ENCODE results near the gene PRKG1.

DNA sequence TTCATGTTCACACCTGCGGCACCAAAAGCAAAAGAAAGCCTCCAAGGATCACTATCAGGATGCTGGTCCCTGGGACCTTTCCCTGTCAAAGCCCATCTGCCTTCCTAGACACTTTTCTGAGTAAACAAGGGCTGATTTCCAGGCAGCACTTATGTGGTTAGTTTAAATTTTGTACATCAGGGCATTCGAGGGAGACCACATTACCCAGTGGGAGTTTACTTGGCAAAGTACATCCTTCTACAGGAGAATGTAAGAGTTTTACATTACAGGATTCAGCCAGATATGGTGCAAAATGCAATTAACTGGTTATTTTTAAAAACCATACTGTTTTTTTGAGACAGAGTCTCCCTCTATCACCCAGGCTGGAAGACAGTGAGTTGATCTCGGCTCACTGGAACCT, 493.0 kb downstream of the PRKG1 start:
- TF ChIP-seq, protein P1, sequence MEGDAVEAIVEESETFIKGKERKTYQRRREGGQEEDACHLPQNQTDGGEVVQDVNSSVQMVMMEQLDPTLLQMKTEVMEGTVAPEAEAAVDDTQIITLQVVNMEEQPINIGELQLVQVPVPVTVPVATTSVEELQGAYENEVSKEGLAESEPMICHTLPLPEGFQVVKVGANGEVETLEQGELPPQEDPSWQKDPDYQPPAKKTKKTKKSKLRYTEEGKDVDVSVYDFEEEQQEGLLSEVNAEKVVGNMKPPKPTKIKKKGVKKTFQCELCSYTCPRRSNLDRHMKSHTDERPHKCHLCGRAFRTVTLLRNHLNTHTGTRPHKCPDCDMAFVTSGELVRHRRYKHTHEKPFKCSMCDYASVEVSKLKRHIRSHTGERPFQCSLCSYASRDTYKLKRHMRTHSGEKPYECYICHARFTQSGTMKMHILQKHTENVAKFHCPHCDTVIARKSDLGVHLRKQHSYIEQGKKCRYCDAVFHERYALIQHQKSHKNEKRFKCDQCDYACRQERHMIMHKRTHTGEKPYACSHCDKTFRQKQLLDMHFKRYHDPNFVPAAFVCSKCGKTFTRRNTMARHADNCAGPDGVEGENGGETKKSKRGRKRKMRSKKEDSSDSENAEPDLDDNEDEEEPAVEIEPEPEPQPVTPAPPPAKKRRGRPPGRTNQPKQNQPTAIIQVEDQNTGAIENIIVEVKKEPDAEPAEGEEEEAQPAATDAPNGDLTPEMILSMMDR (IDR thresholded peaks at IDR 0.05; ENCODE audit: insufficient read depth, low read length) = no peak
- TF ChIP-seq, protein P2, sequence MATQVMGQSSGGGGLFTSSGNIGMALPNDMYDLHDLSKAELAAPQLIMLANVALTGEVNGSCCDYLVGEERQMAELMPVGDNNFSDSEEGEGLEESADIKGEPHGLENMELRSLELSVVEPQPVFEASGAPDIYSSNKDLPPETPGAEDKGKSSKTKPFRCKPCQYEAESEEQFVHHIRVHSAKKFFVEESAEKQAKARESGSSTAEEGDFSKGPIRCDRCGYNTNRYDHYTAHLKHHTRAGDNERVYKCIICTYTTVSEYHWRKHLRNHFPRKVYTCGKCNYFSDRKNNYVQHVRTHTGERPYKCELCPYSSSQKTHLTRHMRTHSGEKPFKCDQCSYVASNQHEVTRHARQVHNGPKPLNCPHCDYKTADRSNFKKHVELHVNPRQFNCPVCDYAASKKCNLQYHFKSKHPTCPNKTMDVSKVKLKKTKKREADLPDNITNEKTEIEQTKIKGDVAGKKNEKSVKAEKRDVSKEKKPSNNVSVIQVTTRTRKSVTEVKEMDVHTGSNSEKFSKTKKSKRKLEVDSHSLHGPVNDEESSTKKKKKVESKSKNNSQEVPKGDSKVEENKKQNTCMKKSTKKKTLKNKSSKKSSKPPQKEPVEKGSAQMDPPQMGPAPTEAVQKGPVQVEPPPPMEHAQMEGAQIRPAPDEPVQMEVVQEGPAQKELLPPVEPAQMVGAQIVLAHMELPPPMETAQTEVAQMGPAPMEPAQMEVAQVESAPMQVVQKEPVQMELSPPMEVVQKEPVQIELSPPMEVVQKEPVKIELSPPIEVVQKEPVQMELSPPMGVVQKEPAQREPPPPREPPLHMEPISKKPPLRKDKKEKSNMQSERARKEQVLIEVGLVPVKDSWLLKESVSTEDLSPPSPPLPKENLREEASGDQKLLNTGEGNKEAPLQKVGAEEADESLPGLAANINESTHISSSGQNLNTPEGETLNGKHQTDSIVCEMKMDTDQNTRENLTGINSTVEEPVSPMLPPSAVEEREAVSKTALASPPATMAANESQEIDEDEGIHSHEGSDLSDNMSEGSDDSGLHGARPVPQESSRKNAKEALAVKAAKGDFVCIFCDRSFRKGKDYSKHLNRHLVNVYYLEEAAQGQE (IDR thresholded peaks at IDR 0.05; ENCODE audit: insufficient replicate concordance, low read depth) = no peak
- TF ChIP-seq POLR2AphosphoS5 (IDR thresholded peaks at IDR 0.05; ENCODE audit: low read depth) = no peak
- TF ChIP-seq GABPA (IDR thresholded peaks at IDR 0.05; ENCODE audit: low read depth) = no peak
- no peak for TF ChIP-seq SPI1 (IDR thresholded peaks at IDR 0.05; ENCODE audit: borderline replicate concordance, low read depth)

All from HL-60 (cell line).